Pancreas (tissue), 10 donors: ENCODE data around the gene MAP2K7. TPM values are rescaled to one million over a fixed set of nuclear protein-coding genes. Genes with fewer than 3 reads are reported as not detected.
A peak's percentile ranks its signal among the peaks of the same experiment; 100 is the strongest.
"Not testable (repeated sequence)": the region's sequence is repeated elsewhere in the genome, so short reads cannot be mapped to it uniquely, and the experiment has no call there.

ENCODE experiments used
- ATAC-seq, 4 donors: fragments of 200-7000 bp; cut with Tn5 transposase; one replicate each; pipeline versions ENCODE4 v1.8.0 to v1.9.1; 2020; ENCODE audit warnings: mild to moderate bottlenecking in 4 of 4, moderate library complexity in 4 of 4
- DNase-seq, 6 donors: peaks; one replicate each; pipeline ENCODE4 v3.0.0-alpha.2; 2020
- FAIRE-seq: peaks from 2 replicates; lab custom pipeline; 2012; peaks lifted over from hg19 to GRCh38; lab: Jason Lieb, UNC
- H3K27ac ChIP-seq, 4 donors: fragments of 200-600 bp; sonication (generic); 1 replicate in 3 of 4; 2 replicates in 1 of 4; pipeline versions ENCODE4 v1.5.0 to v1.8.0; 2020
- H3K27me3 ChIP-seq, 4 donors: fragments of 200-600 bp; one replicate each; pipeline ENCODE4 v1.8.0; 2021
- H3K36me3 ChIP-seq, 3 donors: fragments of 200-600 bp; sonication (generic) in 1 of 3; one replicate each; pipeline versions ENCODE4 v1.5.0 to v1.8.0; 2020 to 2021
- H3K4me1 ChIP-seq, 3 donors: fragments of 200-600 bp; one replicate each; pipeline ENCODE4 v1.8.0; 2021
- H3K4me3 ChIP-seq, 4 donors: fragments of 200-600 bp; sonication (generic) in 2 of 4; one replicate each; pipeline versions ENCODE4 v1.5.0 to v1.8.0; 2020 to 2021
- H3K9me3 ChIP-seq, 4 donors: fragments of 200-600 bp; one replicate each; pipeline ENCODE4 v1.8.0; 2021
- WGBS, 2 donors: extraction: QIAGEN DNeasy Blood & Tissue Kit; methylation state at CpG; one replicate each; pipeline ENCODE4 v1.1.7; 2013; 5-methylcytosine and 5-hydroxymethylcytosine counted together
- intact Hi-C, 3 donors: fragments of 100-400 bp; cut with DNase I; formaldehyde crosslinking; loops; one replicate each; pipeline versions ENCODE4 v1.11.1 to v1.14.2; 2022
- polyA plus RNA-seq, 2 donors: library from polyadenylated mRNA; stranded (reverse); fragments of 200-250 nt; gene quantifications; one replicate each; pipeline ENCODE4 v1.2.3, GENCODE V29; 2013
- total RNA-seq, 6 donors: library from RNA; stranded (reverse); fragmentation: NEBNext Ultra II Directional in 4 of 6; extraction: Animal tissue kit (Norgen Biotek cat#: 25700) in 4 of 6; gene quantifications; one replicate each; pipeline versions ENCODE4 v1.2.1 to v1.2.4, GENCODE V29; 2021 to 2023
- TF ChIP-seq, protein P1 (sequence below), 4 donors: fragments of 200-600 bp; sonication (generic) in 3 of 4; IDR thresholded peaks; one replicate each; pipeline versions ENCODE4 v1.5.0 to v1.8.0; 2021; ENCODE audit warnings: antibody characterized with exemption in 4 of 4
- donor health status: healthy with polysubstance abuse.
- donor health status: DM: no; HTN: no; CAD: no; lungs with moderate emphysema.
- donor health status: DM: no; HTN: no; CAD: no.
- donor health status: control.
- donor health status: control.
- donor health status: Bipolar disorder and iron deficiency.
- donor health status: DM: yes; HTN: yes; CAD: no.
- donor health status: DM: no; HTN: no; CAD: no.
- donor health status: DM: no; HTN: no; CAD: no.
- donor health status: DM: yes; HTN: yes; CAD: no.

The MAP2K7 gene
- total and polyA plus RNA-seq, 8 donors: 13.9 to 45.3 (median 16.9) TPM

DNA sequence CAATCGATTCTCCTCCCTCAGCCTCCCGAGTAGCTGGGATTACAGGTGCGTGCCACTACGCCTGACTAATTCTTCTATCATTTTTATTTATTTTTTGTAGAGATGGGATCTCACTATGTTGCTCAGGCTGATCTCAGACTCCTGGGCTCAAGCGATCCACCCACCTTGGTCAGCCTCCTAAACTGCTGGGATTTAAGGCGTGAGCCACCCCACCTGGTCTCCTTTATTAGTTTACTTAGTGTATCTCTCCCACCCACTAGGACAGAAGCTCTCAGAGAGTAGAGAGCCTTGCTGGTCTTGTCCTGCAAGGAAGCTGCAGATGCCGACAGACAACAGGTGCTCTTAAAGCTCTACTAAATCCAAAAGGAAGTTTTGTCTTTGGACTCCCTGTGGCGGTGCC is 17.9 kb upstream of the MAP2K7 start:
- FAIRE-seq (no peak), ATAC-seq (no peak), DNase-seq (no peak)
- Histone ChIP-seq H3K27ac (no peak overlapping the region), H3K4me3 (no peak overlapping the region), H3K27me3 (no peaks in the 10 kb centered on the region), H3K9me3 (no peaks in the 10 kb centered on the region), H3K36me3 (no peaks in the 10 kb centered on the region), H3K4me1 (no peaks in the 10 kb centered on the region)
- TF ChIP-seq, protein P1, sequence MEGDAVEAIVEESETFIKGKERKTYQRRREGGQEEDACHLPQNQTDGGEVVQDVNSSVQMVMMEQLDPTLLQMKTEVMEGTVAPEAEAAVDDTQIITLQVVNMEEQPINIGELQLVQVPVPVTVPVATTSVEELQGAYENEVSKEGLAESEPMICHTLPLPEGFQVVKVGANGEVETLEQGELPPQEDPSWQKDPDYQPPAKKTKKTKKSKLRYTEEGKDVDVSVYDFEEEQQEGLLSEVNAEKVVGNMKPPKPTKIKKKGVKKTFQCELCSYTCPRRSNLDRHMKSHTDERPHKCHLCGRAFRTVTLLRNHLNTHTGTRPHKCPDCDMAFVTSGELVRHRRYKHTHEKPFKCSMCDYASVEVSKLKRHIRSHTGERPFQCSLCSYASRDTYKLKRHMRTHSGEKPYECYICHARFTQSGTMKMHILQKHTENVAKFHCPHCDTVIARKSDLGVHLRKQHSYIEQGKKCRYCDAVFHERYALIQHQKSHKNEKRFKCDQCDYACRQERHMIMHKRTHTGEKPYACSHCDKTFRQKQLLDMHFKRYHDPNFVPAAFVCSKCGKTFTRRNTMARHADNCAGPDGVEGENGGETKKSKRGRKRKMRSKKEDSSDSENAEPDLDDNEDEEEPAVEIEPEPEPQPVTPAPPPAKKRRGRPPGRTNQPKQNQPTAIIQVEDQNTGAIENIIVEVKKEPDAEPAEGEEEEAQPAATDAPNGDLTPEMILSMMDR (IDR thresholded peaks at IDR 0.05): no peak
- intact Hi-C loops: no loop called here
- 85 to 89% methylated on average over 8 of the region's 8 CpGs for WGBS, 2 donors

DNA sequence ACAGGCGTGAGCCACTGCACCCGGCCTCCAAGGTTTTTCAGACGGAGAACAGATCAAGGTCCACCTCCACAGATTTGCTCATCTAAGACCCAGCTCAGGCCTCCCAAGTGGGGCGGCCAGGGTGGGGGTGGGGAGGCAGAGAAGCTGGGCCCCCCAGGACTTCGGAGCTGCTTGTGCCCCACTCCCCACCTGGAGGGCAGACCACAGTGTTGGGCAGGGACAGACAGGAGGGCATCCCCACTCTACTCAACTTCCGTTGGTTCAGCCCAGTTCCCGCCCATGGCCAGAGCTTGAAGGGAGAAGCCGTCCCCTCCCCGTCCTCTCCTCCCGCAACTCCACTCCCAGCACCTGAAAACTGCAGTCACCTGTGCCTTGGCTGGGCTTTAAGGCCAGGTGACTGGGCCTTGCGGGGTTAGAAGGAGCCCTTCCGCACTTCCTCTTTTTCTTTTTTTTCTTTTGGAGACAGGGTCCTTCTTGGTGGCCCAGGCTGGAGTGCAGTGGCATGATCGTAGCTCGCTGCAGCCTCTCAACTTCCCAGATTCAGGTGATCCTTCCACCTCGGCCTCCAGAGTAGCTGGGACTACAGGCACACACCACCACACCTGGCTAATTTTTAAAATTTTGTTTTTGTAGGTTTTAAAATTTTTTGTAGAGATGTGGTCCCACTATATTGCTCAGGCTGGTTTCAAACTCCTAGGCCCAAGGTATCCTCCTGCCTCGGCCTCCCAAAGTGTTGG is 16.1 kb upstream of the MAP2K7 start:
- ATAC-seq: no peak
- no peaks in the 10 kb centered on the region for H3K9me3 ChIP-seq
- H3K27ac ChIP-seq: no peak overlapping the region
- 81 to 84% methylated on average over 16 of the region's 16 CpGs for WGBS, 2 donors
- no peaks in the 10 kb centered on the region for H3K27me3 ChIP-seq
- H3K4me1 ChIP-seq: no peaks in the 10 kb centered on the region
- FAIRE-seq: no peak
- DNase-seq: peak in 1 of 6 donors; percentile 11
- intact Hi-C loops: no loop called here
- TF ChIP-seq, protein P1 (IDR thresholded peaks at IDR 0.05): no peak
- H3K4me3 ChIP-seq: peak overlapping the region in 2 of 4 donors; percentile 71 to 75
- no peaks in the 10 kb centered on the region for H3K36me3 ChIP-seq

DNA sequence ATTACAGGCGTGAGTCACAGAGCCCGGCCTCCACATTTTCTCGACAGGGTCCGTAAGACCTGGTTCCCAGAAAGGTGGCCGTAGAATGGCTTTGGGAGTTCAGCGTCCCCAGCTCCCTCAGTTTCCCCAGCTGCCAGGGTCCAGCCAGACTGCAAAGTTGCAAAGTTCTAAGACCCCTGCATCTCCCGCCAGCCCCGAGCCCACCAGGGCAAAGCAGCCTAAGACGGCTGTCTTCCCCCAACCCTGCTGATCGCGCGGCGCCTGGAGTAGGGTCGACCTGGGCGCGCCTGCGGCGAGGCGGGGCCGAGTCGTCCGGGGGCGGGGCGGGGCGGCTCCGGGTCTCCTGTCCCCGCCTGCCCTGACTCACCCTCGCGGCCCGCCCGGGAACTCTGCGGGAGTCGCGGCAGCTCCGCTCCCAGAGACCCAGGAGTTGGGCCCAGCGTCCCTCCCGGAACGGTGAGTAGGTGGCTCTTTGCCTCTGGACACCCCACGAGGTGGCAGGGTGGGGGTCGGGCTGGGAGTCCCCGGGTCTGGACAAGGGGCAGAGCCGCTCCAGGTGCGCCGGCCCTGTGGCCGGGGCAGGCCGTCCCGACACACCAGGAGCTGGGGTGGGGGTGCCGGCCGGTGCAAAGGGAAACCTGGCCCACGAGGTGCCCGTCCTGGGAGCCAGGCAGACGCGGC is 15.4 kb upstream of the MAP2K7 start, which contains the start of gene LRRC8E:
TSS of gene LRRC8E (plus strand) at position 366 of the 681 bp plus-strand sequence. CDS start 7,094 bp downstream, outside the sequence.
- Histone ChIP-seq H3K4me3 (peak within 1 kb of the TSS; percentile 18 to 75 (median 57)), H3K27me3 (no peaks in the 10 kb centered on the region), H3K27ac (peak within 1 kb of the TSS; percentile 57 to 80 (median 68)), H3K9me3 (no peaks in the 10 kb centered on the region), H3K4me1 (no peaks in the 10 kb centered on the region), H3K36me3 (no peaks in the 10 kb centered on the region)
- 5 to 7% methylated on average over 37 to 53 of the region's 53 CpGs for WGBS, 2 donors
- intact Hi-C loops: no loop called here
- DNase-seq: peak; percentile 64 to 91 (median 82)
- FAIRE-seq: no peak
- peak; percentile 97 to 99 (median 98) for ATAC-seq
- TF ChIP-seq, protein P1 (IDR thresholded peaks at IDR 0.05): no peak

DNA sequence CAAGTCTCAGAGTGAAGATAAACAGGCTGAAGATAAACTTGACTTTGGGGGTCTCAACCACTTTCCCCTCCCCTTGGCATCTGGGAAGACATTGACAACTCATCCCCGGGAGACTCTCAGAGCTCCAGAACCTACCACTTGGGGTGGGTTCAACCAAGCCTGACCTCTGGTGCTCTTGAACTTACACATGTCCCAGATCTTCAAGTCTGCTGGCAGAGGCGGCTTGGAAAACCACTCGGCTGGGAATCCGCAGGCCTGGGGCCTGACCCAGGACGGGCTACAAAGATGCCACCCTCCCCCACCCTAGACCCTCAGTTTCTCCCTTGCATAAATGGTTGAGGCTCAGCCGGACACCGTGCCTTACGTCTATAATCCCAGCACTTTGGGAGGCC is 14.9 kb upstream of the MAP2K7 start:
- H3K36me3 ChIP-seq: no peaks in the 10 kb centered on the region
- H3K27ac ChIP-seq: peak overlapping the region; percentile 57 to 80 (median 68)
- FAIRE-seq (no peak), ATAC-seq (peak in 3 of 4 donors; percentile 9 to 20 (median 12)), DNase-seq (peak in 1 of 6 donors; percentile 25)
- intact Hi-C loops: no loop called here
- H3K27me3 ChIP-seq: no peaks in the 10 kb centered on the region
- peak overlapping the region; percentile 18 to 75 (median 57) for H3K4me3 ChIP-seq
- H3K9me3 ChIP-seq: no peaks in the 10 kb centered on the region
- H3K4me1 ChIP-seq: no peaks in the 10 kb centered on the region
- WGBS, 2 donors: 48 to 50% methylated on average over 8 of the region's 8 CpGs
- TF ChIP-seq, protein P1 (IDR thresholded peaks at IDR 0.05): no peak

DNA sequence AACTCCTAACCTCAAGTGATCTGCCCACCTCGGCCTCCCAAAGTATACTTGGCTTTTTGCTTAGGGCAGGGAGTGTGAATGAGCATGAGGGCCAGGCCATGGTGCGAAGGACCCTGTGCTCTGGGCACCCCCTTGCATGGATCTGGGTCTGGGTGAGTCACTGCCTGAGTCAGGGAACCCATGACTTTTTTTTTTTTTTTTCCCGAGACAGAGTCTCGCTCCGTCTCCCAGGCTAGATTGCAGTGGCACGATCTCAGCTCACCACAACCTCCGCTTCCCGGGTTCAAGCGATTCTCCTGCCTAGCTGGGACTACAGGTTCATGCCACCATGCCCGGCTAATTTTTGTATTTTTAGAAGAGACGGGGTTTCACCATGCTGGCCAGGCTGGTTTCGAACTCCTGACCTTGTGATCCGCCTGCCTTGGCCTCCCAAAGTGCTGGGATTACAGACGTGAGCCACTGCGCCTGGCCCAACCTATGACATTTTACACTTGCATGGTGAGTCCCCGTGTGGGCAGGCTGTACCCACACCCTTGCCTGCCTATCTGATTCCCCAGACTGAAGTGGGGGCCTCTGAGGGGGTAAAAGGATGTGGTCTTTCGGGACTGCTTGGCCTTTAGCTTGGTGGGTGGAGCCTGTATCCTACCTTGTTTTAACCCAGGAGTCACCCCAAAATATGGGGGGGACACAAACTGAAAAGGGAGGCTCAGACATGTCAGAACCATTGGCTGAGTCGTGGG is 10.1 kb upstream of the MAP2K7 start:
- H3K27me3 ChIP-seq, H3K36me3 ChIP-seq, H3K4me1 ChIP-seq, H3K9me3 ChIP-seq, intact Hi-C loops, H3K4me3 ChIP-seq, H3K27ac ChIP-seq, ATAC-seq, FAIRE-seq: not testable (repeated sequence)
- peak in 1 of 6 donors; percentile 7 for DNase-seq
- 90 to 92% methylated on average over 18 of the region's 18 CpGs for WGBS, 2 donors
